Osteocyte (in vitro differentiated cells): ENCODE results near the gene C1orf198. TPM values are rescaled to one million over a fixed set of nuclear protein-coding genes. Genes with fewer than 3 reads are reported as not detected.
A peak's percentile ranks its signal among the peaks of the same experiment; 100 is the strongest.

Source experiments
- DNase-seq: peaks from one replicate; pipeline ENCODE4 v3.0.0; 2021; ENCODE audit warnings: mixed read lengths; ENCODE audit not compliant: unreplicated experiment; ENCODE audit errors: extremely low spot score
- H3K27ac Mint-ChIP-seq: one replicate; pipeline ENCODE4 v1.8.0; 2021; ENCODE audit warnings: mild to moderate bottlenecking, mixed read lengths; ENCODE audit not compliant: unreplicated experiment
- H3K27me3 Mint-ChIP-seq: one replicate; pipeline ENCODE4 v1.8.0; 2021; ENCODE audit warnings: mixed read lengths; ENCODE audit not compliant: unreplicated experiment
- H3K36me3 Mint-ChIP-seq: one replicate; pipeline ENCODE4 v1.8.0; 2021; ENCODE audit warnings: mixed read lengths; ENCODE audit not compliant: unreplicated experiment
- H3K4me1 Mint-ChIP-seq: one replicate; pipeline ENCODE4 v1.8.0; 2021; ENCODE audit warnings: mixed read lengths; ENCODE audit not compliant: unreplicated experiment
- H3K4me3 Mint-ChIP-seq: one replicate; pipeline ENCODE4 v1.8.0; 2021; ENCODE audit warnings: mild to moderate bottlenecking, moderate library complexity, mixed read lengths; ENCODE audit not compliant: unreplicated experiment
- H3K9me3 Mint-ChIP-seq: one replicate; pipeline ENCODE4 v1.8.0; 2021; ENCODE audit warnings: mixed read lengths; ENCODE audit not compliant: unreplicated experiment
- CTCF ChIP-seq: fragments of 200-600 bp; sonication (generic); IDR thresholded peaks from 2 replicates; pipeline ENCODE4 v1.5.0; 2021; ENCODE audit warnings: antibody characterized with exemption, mild to moderate bottlenecking, moderate library complexity
- total RNA-seq: library from RNA; stranded (reverse); gene quantifications from 2 replicates; pipeline ENCODE4 v1.2.1, GENCODE V29; 2021

The C1orf198 gene
- total RNA-seq, 1 donor from 2014 or later = 281 TPM

- peaks cover 7% of the 10 kb centered on the region for H3K36me3 Mint-ChIP-seq
- no peak overlapping the region for H3K4me3 Mint-ChIP-seq
- no peak for TF ChIP-seq CTCF
- peaks cover 7% of the 10 kb centered on the region for H3K4me1 Mint-ChIP-seq
- DNase-seq = no peak
- no peaks in the 10 kb centered on the region for H3K27me3 Mint-ChIP-seq
- no peak overlapping the region for H3K27ac Mint-ChIP-seq
- peaks cover 27% of the 10 kb centered on the region for H3K9me3 Mint-ChIP-seq
Measured at GRCh38 chr1:230814949-230815692, 53.2 kb downstream of the C1orf198 start.

- no peaks in the 10 kb centered on the region for H3K27me3 Mint-ChIP-seq
- no peak for TF ChIP-seq CTCF
- H3K4me3 Mint-ChIP-seq = no peak overlapping the region
- peaks cover 7% of the 10 kb centered on the region for H3K36me3 Mint-ChIP-seq
- no peak overlapping the region for H3K27ac Mint-ChIP-seq
- H3K4me1 Mint-ChIP-seq = no peaks in the 10 kb centered on the region
- no peak for DNase-seq
- H3K9me3 Mint-ChIP-seq = peaks cover 27% of the 10 kb centered on the region
Measured at GRCh38 chr1:230812568-230812967, 55.8 kb downstream of the C1orf198 start.

- no peak overlapping the region for H3K4me3 Mint-ChIP-seq
- H3K27ac Mint-ChIP-seq = no peak overlapping the region
- H3K27me3 Mint-ChIP-seq = no peaks in the 10 kb centered on the region
- H3K36me3 Mint-ChIP-seq = peaks cover 7% of the 10 kb centered on the region
- no peak for TF ChIP-seq CTCF
- DNase-seq = peak; percentile 59
- H3K9me3 Mint-ChIP-seq = peaks cover 27% of the 10 kb centered on the region
- H3K4me1 Mint-ChIP-seq = peaks cover 4% of the 10 kb centered on the region
Measured at GRCh38 chr1:230809256-230809990, 58.9 kb downstream of the C1orf198 start.

- no peak overlapping the region for H3K4me3 Mint-ChIP-seq
- no peak for TF ChIP-seq CTCF
- peaks cover 3% of the 10 kb centered on the region for H3K36me3 Mint-ChIP-seq
- DNase-seq = peak; percentile 27
- peaks cover 22% of the 10 kb centered on the region for H3K9me3 Mint-ChIP-seq
- no peak overlapping the region for H3K27ac Mint-ChIP-seq
- peaks cover 6% of the 10 kb centered on the region for H3K4me1 Mint-ChIP-seq
- no peaks in the 10 kb centered on the region for H3K27me3 Mint-ChIP-seq
Measured at GRCh38 chr1:230808281-230808872, 59.9 kb downstream of the C1orf198 start.
